ENCODE measurements around the gene RSRP1.

The RSRP1 gene

GRCh38 chr1:25209516-25209915, 37.7 kb downstream of the RSRP1 start:
- DNase-seq (ENCODE audit: low spot score): no peak
- Histone ChIP-seq H3K4me3 (no peak overlapping the region), H3K27ac (no peak overlapping the region)
- TF ChIP-seq CTCF (IDR thresholded peaks at IDR 0.05): no peak

- no peak for TF ChIP-seq CTCF (IDR thresholded peaks at IDR 0.05)
- DNase-seq (ENCODE audit: low spot score): no peak
- no peak overlapping the region for H3K4me3 ChIP-seq
- H3K27ac ChIP-seq: no peak overlapping the region
These were observed 38.6 kb downstream of the RSRP1 start for GRCh38 chr1:25208561-25209222.

GRCh38 chr1:25208092-25208491, 39.2 kb downstream of the RSRP1 start:
- DNase-seq (ENCODE audit: low spot score): no peak
- H3K4me3 ChIP-seq: no peak overlapping the region
- no peak overlapping the region for H3K27ac ChIP-seq
- TF ChIP-seq CTCF (IDR thresholded peaks at IDR 0.05): no peak

GRCh38 chr1:25206201-25206600, 41.1 kb downstream of the RSRP1 start:
- DNase-seq (ENCODE audit: low spot score): no peak
- Histone ChIP-seq H3K27ac (no peak overlapping the region), H3K4me3 (no peak overlapping the region)
- no peak for TF ChIP-seq CTCF (IDR thresholded peaks at IDR 0.05)

- DNase-seq (ENCODE audit: low spot score): no peak
- no peak overlapping the region for H3K27ac ChIP-seq
- no peak overlapping the region for H3K4me3 ChIP-seq
- no peak for TF ChIP-seq CTCF (IDR thresholded peaks at IDR 0.05)
These were observed 41.5 kb downstream of the RSRP1 start for GRCh38 chr1:25205786-25206185.

- no peak for DNase-seq (ENCODE audit: low spot score)
- no peak overlapping the region for H3K27ac ChIP-seq
- peak; percentile 66 for TF ChIP-seq CTCF (IDR thresholded peaks at IDR 0.05)
- no peak overlapping the region for H3K4me3 ChIP-seq
These were observed 42.3 kb downstream of the RSRP1 start for GRCh38 chr1:25204797-25205480.

GRCh38 chr1:25201006-25201405, 46.2 kb downstream of the RSRP1 start:
- H3K4me3 ChIP-seq: no peak overlapping the region
- DNase-seq (ENCODE audit: low spot score): no peak
- no peak overlapping the region for H3K27ac ChIP-seq
- TF ChIP-seq CTCF (IDR thresholded peaks at IDR 0.05): no peak

All from coronary artery (tissue), 2 donors.